WERI-Rb-1 (cell line): ENCODE data around the gene TTI1.
A peak's percentile ranks its signal among the peaks of the same experiment; 100 is the strongest.

Experiments
- DNase-seq: peaks from one replicate; pipeline ENCODE4 v3.0.0-alpha.2; 2020
- H3K27ac ChIP-seq: fragments of 250-450 bp; sonication (Bioruptor Pico); 2 replicates; pipeline ENCODE4 v1.5.1; 2020; ENCODE audit warnings: mild to moderate bottlenecking, moderate library complexity
- H3K27me3 ChIP-seq: fragments of 250-450 bp; sonication (Bioruptor Pico); 2 replicates; pipeline ENCODE4 v1.5.1; 2021; ENCODE audit warnings: mild to moderate bottlenecking, low read depth, moderate library complexity; ENCODE audit not compliant: insufficient read depth, severe bottlenecking
- H3K36me3 ChIP-seq: fragments of 250-450 bp; sonication (Bioruptor Pico); 2 replicates; pipeline ENCODE4 v1.5.1; 2020; ENCODE audit warnings: mild to moderate bottlenecking, moderate library complexity
- H3K4me3 ChIP-seq: 2 replicates; pipeline ENCODE4 v1.5.1; 2011; ENCODE audit warnings: low read depth, mild to moderate bottlenecking, control low read depth, low read length
- H3K9me3 ChIP-seq: fragments of 250-450 bp; sonication (Bioruptor Pico); 2 replicates; pipeline ENCODE4 v1.5.1; 2021; ENCODE audit warnings: mild to moderate bottlenecking, moderate library complexity; ENCODE audit not compliant: severe bottlenecking
- TF ChIP-seq, protein P1 (sequence below): IDR thresholded peaks from 2 replicates; pipeline ENCODE4 v1.5.1; 2011; ENCODE audit warnings: low read depth, mild to moderate bottlenecking, control low read depth, inconsistent platforms, low read length

Gene TTI1

DNA sequence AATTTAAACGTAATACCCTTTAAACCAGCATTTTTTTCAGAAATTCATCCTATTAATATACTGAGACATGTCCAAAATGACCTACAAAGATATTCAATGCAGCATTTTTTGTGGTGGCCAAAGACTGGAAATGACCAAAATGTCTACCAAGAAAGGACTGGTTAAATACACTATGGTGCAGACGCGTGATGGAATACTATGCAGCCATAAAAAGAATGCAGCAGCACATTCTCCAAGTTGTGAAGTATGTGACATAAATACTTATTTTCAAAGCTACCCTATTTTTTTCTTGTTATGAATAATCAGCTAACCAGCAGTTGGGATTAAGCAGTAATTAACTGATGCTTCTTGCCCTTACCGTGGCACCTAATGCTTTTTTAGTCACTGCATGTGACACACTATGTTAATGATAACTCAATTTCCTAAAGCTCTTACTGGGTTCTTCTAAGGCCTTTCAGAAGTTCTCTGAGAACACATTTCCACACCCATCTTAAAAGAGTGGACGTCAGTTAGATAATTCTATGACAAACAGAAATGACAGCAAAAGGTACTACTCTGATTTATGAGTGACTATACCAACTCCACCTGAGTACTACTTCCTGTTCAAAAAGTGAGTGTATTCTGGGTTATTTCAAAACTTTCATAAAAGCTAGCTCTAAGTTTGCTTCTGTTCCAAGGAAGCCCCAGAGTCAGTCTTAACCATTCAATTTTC, 24.9 kb downstream of the TTI1 start:
- Histone ChIP-seq H3K4me3 (no peak overlapping the region), H3K36me3 (peaks cover 73% of the 10 kb centered on the region), H3K27ac (peak overlapping the region; percentile 28; the same call in 1 of the 2 replicates), H3K27me3 (no peaks in the 10 kb centered on the region), H3K9me3 (no peaks in the 10 kb centered on the region)
- TF ChIP-seq, protein P1, sequence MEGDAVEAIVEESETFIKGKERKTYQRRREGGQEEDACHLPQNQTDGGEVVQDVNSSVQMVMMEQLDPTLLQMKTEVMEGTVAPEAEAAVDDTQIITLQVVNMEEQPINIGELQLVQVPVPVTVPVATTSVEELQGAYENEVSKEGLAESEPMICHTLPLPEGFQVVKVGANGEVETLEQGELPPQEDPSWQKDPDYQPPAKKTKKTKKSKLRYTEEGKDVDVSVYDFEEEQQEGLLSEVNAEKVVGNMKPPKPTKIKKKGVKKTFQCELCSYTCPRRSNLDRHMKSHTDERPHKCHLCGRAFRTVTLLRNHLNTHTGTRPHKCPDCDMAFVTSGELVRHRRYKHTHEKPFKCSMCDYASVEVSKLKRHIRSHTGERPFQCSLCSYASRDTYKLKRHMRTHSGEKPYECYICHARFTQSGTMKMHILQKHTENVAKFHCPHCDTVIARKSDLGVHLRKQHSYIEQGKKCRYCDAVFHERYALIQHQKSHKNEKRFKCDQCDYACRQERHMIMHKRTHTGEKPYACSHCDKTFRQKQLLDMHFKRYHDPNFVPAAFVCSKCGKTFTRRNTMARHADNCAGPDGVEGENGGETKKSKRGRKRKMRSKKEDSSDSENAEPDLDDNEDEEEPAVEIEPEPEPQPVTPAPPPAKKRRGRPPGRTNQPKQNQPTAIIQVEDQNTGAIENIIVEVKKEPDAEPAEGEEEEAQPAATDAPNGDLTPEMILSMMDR: no peak
- DNase-seq: no peak

GRCh38 chr20:38007526-38007925, 25.7 kb downstream of the TTI1 start:
- no peaks in the 10 kb centered on the region for H3K27me3 ChIP-seq
- TF ChIP-seq, protein P1: no peak
- H3K4me3 ChIP-seq: no peak overlapping the region
- H3K9me3 ChIP-seq: no peaks in the 10 kb centered on the region
- H3K27ac ChIP-seq: peak overlapping the region; percentile 48
- DNase-seq: peak; percentile 73
- peaks cover 71% of the 10 kb centered on the region for H3K36me3 ChIP-seq

DNA sequence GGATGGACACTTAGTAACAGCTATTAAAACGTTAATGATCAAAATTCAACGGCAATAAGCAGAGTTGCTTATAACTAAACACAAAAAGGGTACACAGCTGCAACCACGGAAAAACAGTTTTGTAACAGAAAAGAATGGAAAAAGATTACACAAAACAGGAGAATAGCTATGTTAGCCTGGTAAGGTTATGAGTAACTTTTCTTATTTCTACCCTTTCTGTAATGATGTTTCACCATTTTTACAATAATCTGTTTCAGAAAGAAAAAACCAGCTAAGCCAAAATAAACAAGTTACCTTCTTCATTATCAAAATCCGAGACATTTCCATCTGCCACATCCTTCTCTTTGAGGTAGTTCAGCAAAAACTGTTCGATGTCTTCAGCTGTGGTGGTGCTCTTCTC, 27.4 kb downstream of the TTI1 start:
- no peak for DNase-seq
- TF ChIP-seq, protein P1: no peak
- Histone ChIP-seq H3K27ac (no peak overlapping the region), H3K27me3 (no peaks in the 10 kb centered on the region), H3K36me3 (peaks cover 70% of the 10 kb centered on the region), H3K9me3 (no peaks in the 10 kb centered on the region), H3K4me3 (no peak overlapping the region)

GRCh38 chr20:38004416-38004815, 28.8 kb downstream of the TTI1 start:
- H3K9me3 ChIP-seq: no peaks in the 10 kb centered on the region
- TF ChIP-seq, protein P1: no peak
- peaks cover 72% of the 10 kb centered on the region for H3K36me3 ChIP-seq
- DNase-seq: no peak
- H3K4me3 ChIP-seq: no peak overlapping the region
- no peaks in the 10 kb centered on the region for H3K27me3 ChIP-seq
- no peak overlapping the region for H3K27ac ChIP-seq

- H3K27ac ChIP-seq: no peak overlapping the region
- TF ChIP-seq, protein P1: no peak
Observed at GRCh38 chr20:38002422-38002821, 30.8 kb downstream of the TTI1 start.

GRCh38 chr20:38001981-38002380, 31.3 kb downstream of the TTI1 start:
- DNase-seq: no peak
- TF ChIP-seq, protein P1: no peak

More at GRCh38 chr20:38002422-38002821, 30.8 kb downstream of the TTI1 start:
- DNase-seq: no peak
- Histone ChIP-seq H3K4me3 (no peak overlapping the region), H3K27me3 (no peaks in the 10 kb centered on the region), H3K36me3 (peaks cover 89% of the 10 kb centered on the region), H3K9me3 (no peaks in the 10 kb centered on the region)

More at GRCh38 chr20:38001981-38002380, 31.3 kb downstream of the TTI1 start:
- Histone ChIP-seq H3K36me3 (peaks cover 91% of the 10 kb centered on the region), H3K27ac (no peak overlapping the region), H3K27me3 (no peaks in the 10 kb centered on the region), H3K4me3 (no peak overlapping the region), H3K9me3 (no peaks in the 10 kb centered on the region)
